GM20000 (cell line): ENCODE measurements around the gene NDC80.

ENCODE experiments used
- DNase-seq: peaks from one replicate; pipeline ENCODE4 v3.0.0; 2012; ENCODE audit warnings: low spot score
- TF ChIP-seq, protein P1 (sequence below): IDR thresholded peaks from 2 replicates; pipeline ENCODE4 v1.5.1; 2012; ENCODE audit warnings: mild to moderate bottlenecking, control low read depth; ENCODE audit errors: extremely low read depth, missing control alignments

The NDC80 gene

DNA sequence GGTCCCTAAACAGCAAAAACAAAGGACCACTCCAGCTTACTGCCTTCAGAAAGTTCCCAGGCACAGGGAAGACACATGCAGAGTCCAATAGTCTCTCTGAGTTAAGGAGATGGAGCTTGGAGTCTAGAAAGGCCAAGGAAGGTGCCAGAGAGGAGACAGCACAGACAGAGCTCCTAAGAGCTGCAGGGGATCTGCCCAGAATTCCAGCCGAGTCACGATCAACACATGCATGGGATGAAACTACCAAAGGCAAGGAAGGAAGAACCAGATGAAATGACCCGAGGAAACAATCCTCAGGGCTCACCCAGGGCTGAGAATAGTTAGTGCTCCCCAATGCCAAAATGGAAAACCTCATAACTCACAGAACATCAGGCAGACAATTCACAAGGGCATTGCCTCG, 15.5 kb upstream of the NDC80 start:
- TF ChIP-seq, protein P1, sequence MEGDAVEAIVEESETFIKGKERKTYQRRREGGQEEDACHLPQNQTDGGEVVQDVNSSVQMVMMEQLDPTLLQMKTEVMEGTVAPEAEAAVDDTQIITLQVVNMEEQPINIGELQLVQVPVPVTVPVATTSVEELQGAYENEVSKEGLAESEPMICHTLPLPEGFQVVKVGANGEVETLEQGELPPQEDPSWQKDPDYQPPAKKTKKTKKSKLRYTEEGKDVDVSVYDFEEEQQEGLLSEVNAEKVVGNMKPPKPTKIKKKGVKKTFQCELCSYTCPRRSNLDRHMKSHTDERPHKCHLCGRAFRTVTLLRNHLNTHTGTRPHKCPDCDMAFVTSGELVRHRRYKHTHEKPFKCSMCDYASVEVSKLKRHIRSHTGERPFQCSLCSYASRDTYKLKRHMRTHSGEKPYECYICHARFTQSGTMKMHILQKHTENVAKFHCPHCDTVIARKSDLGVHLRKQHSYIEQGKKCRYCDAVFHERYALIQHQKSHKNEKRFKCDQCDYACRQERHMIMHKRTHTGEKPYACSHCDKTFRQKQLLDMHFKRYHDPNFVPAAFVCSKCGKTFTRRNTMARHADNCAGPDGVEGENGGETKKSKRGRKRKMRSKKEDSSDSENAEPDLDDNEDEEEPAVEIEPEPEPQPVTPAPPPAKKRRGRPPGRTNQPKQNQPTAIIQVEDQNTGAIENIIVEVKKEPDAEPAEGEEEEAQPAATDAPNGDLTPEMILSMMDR, result no peak
- DNase-seq, result no peak

DNA sequence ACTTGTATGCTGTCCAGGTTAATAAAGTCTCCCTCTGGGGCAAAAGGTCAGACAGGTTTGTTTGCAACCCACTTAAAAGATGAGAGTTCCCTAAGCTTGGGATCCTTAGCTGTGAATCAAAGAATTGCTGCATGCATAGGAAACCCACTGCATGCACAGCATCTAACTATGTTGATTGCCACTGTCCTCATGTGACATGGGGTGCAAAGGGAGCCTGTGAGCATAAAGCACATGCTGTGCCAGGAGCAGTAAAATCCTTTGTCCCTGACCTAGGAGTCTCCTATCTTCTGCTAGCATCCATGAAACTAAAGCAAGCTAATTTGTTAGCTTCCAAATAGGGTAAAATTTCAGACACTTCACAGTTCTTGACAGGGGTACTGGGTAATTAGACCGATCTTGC, 13.8 kb upstream of the NDC80 start:
- no peak for DNase-seq
- TF ChIP-seq, protein P1, result no peak

DNA sequence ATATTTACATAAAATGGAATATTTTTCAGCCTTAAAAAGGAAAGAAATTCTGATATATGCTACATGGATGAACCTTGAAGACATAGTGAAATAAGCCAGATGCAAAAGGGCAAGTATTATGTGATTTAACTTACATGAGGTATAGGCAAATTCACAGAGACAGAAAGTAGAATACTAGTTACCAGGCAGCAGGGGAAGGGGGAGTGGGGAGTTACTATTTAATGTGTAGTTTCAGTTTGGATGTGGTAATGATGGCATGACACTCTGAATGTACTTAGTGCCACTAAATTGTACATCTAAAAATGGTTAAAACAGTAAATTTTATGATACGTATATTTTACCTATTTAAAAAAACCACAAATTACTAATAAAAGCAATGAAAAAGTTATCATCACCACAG, 12.1 kb upstream of the NDC80 start:
- TF ChIP-seq, protein P1, result no peak
- no peak for DNase-seq

DNA sequence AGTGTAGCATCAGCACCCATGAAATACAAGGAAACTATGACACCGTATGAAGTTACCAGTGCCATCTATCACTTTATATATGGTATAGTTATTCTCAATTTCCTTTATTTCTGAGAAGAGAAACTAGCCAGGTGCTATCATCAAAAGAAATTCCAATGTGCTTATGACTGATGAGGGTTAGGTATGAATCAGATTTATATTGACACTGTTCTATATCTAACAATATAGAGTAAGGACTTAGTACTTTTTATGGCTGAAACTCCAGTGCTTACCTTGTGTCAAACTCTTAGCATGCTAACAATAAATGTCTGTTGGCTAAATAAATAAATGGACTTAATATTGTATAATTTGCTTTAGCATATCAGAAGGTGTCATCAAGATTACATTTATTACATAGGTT, 7.0 kb upstream of the NDC80 start:
- TF ChIP-seq, protein P1, result no peak
- no peak for DNase-seq

- TF ChIP-seq, protein P1, result no peak
- DNase-seq, result no peak
Measured at GRCh38 chr18:2568129-2568528, 3.2 kb upstream of the NDC80 start.

GRCh38 chr18:2568605-2569004, 2.8 kb upstream of the NDC80 start:
- no peak for DNase-seq
- TF ChIP-seq, protein P1, result no peak

GRCh38 chr18:2569338-2570207, 1.8 kb upstream of the NDC80 start:
- TF ChIP-seq, protein P1, result no peak
- no peak for DNase-seq
